OCI-LY3 (cell line): ENCODE data around the gene CHST12.

Experiments
- EZH2phosphoT487 ChIP-seq: fragments of 200-600 bp; shearing (Covaris generic); IDR thresholded peaks from 2 replicates; pipeline ENCODE4 v1.6.1; 2018; ENCODE audit warnings: antibody characterized with exemption, mixed run types, low read depth
- TF ChIP-seq, protein P1 (sequence below): fragments of 200-600, 300-600 bp; sonication (generic); IDR thresholded peaks from 2 replicates; pipeline ENCODE4 v1.5.1; 2014; ENCODE audit warnings: antibody characterized with exemption, low read length, low read depth

DNA sequence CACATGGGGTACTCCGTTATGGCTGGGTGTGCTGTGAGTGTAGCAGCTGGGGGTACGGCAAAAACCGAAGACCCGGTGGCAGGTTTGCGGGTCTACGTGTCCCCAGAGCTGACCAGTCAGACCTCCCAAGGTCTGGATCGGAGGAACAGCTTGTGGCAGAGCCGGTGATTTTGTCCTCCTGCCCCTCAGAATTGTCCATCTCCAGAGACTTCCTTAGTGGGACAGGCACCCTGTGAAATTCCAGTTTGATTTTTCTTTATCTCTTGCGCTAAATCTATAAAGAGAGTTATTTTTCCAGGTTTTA is 47.8 kb upstream of the CHST12 start:
- TF ChIP-seq, protein P1, sequence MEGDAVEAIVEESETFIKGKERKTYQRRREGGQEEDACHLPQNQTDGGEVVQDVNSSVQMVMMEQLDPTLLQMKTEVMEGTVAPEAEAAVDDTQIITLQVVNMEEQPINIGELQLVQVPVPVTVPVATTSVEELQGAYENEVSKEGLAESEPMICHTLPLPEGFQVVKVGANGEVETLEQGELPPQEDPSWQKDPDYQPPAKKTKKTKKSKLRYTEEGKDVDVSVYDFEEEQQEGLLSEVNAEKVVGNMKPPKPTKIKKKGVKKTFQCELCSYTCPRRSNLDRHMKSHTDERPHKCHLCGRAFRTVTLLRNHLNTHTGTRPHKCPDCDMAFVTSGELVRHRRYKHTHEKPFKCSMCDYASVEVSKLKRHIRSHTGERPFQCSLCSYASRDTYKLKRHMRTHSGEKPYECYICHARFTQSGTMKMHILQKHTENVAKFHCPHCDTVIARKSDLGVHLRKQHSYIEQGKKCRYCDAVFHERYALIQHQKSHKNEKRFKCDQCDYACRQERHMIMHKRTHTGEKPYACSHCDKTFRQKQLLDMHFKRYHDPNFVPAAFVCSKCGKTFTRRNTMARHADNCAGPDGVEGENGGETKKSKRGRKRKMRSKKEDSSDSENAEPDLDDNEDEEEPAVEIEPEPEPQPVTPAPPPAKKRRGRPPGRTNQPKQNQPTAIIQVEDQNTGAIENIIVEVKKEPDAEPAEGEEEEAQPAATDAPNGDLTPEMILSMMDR: no peak
- TF ChIP-seq EZH2phosphoT487: no peak
